Kidney (tissue), 14 donors: ENCODE measurements around the gene ROR2. TPM values are rescaled to one million over a fixed set of nuclear protein-coding genes. Genes with fewer than 3 reads are reported as not detected.

Experiments used
- DNase-seq, 5 donors: peaks; one replicate each; pipeline ENCODE4 v3.0.0-alpha.2; 2013 to 2020
- FAIRE-seq: peaks from 2 replicates; lab custom pipeline; 2012; peaks lifted over from hg19 to GRCh38; lab: Jason Lieb, UNC
- H3K27ac ChIP-seq, 2 donors: one replicate each; pipeline ENCODE4 v1.7.0; 2013; ENCODE audit warnings: low read depth in 2 of 2, low read length in 2 of 2, inconsistent platforms in 1 of 2
- H3K27me3 ChIP-seq: one replicate; pipeline ENCODE4 v1.7.1; 2013; ENCODE audit warnings: low read length, inconsistent platforms; ENCODE audit not compliant: control insufficient read depth, insufficient read depth
- H3K36me3 ChIP-seq, 3 donors: one replicate each; pipeline versions ENCODE4 v1.7.0 to v1.7.1; 2013; ENCODE audit warnings: low read length in 3 of 3, control low read depth in 1 of 3, inconsistent platforms in 1 of 3; ENCODE audit not compliant: insufficient read depth in 3 of 3, control insufficient read depth in 2 of 3
- H3K4me1 ChIP-seq, 3 donors: one replicate each; pipeline versions ENCODE4 v1.7.0 to v1.7.1; 2013; ENCODE audit warnings: low read length in 3 of 3, inconsistent platforms in 1 of 3, low read depth in 1 of 3; ENCODE audit not compliant: control insufficient read depth in 2 of 3, insufficient read depth in 2 of 3
- H3K4me3 ChIP-seq, 3 donors: one replicate each; pipeline versions ENCODE4 v1.7.0 to v1.8.1; 2013; ENCODE audit warnings: low read length in 3 of 3, control low read depth in 1 of 3, inconsistent platforms in 1 of 3
- H3K9ac ChIP-seq, 3 donors: one replicate each; pipeline versions ENCODE4 v1.7.0 to v1.7.1; 2013; ENCODE audit warnings: low read length in 3 of 3, control low read depth in 1 of 3, inconsistent platforms in 1 of 3
- H3K9me3 ChIP-seq, 3 donors: one replicate each; pipeline versions ENCODE4 v1.7.0 to v1.7.1; 2013; ENCODE audit warnings: low read length in 3 of 3, control low read depth in 1 of 3, inconsistent platforms in 1 of 3; ENCODE audit not compliant: control insufficient read depth in 2 of 3, insufficient read depth in 1 of 3
- CTCF ChIP-seq: IDR thresholded peaks from 3 replicates; pipeline ENCODE4 v1.5.1; 2012; ENCODE audit warnings: mild to moderate bottlenecking, moderate library complexity, borderline replicate concordance; ENCODE audit not compliant: insufficient read depth; ENCODE audit errors: extremely low read depth
- intact Hi-C: fragments of 100-400 bp; cut with DNase I; formaldehyde crosslinking; loops from one replicate; pipeline ENCODE4 v1.11.1; 2022
- polyA plus RNA-seq: library from polyadenylated mRNA; stranded (reverse); fragments of 350-450 nt; fragmentation: Illumina TruSeq; extraction: RNeasy Lipid Tissue Mini Kit (QIAGEN cat#74804); gene quantifications from one replicate; pipeline ENCODE4 v1.2.3, GENCODE V29; 2014; ENCODE audit warnings: low read depth, low replicate concordance; ENCODE audit not compliant: insufficient read depth
- total RNA-seq: library from RNA; stranded (reverse); fragmentation: NEBNext Ultra II Directional; extraction: Animal tissue kit (Norgen Biotek cat#: 25700); gene quantifications from one replicate; pipeline ENCODE4 v1.2.1, GENCODE V29; 2021
- donor health status: control.
- donor health status: control.
- donor health status: control.
- donor health status: control.
- donor health status: control.
- donor health status: DM: yes; HTN: yes; CAD: no.
- donor health status: Normal renal cell carcinoma (clear cell type).

Gene ROR2
- total and polyA plus RNA-seq, 2 donors from 2014 or later: 1.5 to 5.7 TPM

- FAIRE-seq (no peak), DNase-seq (no peak)
- Histone ChIP-seq H3K27ac (no peak overlapping the region), H3K36me3 (no peaks in the 10 kb centered on the region), H3K9ac (no peak overlapping the region), H3K4me3 (no peak overlapping the region), H3K4me1 (no peaks in the 10 kb centered on the region), H3K9me3 (no peaks in the 10 kb centered on the region), H3K27me3 (no peaks in the 10 kb centered on the region)
- TF ChIP-seq CTCF: no peak
- intact Hi-C loops: no loop called here
These were observed 302.7 kb downstream of the ROR2 start for GRCh38 chr9:91647371-91647770.

GRCh38 chr9:91646702-91647101, 303.3 kb downstream of the ROR2 start:
- Histone ChIP-seq H3K4me3 (no peak overlapping the region), H3K9ac (no peak overlapping the region), H3K36me3 (no peaks in the 10 kb centered on the region), H3K4me1 (no peaks in the 10 kb centered on the region), H3K27ac (no peak overlapping the region), H3K9me3 (peaks cover 0 to under 1% (median 0%) of the 10 kb centered on the region in 3 donors), H3K27me3 (no peaks in the 10 kb centered on the region)
- DNase-seq (no peak), FAIRE-seq (no peak)
- no peak for TF ChIP-seq CTCF
- intact Hi-C loops: no loop called here

GRCh38 chr9:91644433-91644832, 305.6 kb downstream of the ROR2 start:
- TF ChIP-seq CTCF: no peak
- intact Hi-C loops: no loop called here
- Histone ChIP-seq H3K4me1 (no peaks in the 10 kb centered on the region), H3K36me3 (no peaks in the 10 kb centered on the region), H3K9ac (no peak overlapping the region), H3K9me3 (peaks cover 0 to 6% (median 0%) of the 10 kb centered on the region in 3 donors), H3K4me3 (no peak overlapping the region), H3K27ac (no peak overlapping the region), H3K27me3 (no peaks in the 10 kb centered on the region)
- DNase-seq (no peak), FAIRE-seq (no peak)

- H3K9me3 ChIP-seq: peaks cover 0 to 6% (median 0%) of the 10 kb centered on the region in 3 donors
- no peak overlapping the region for H3K9ac ChIP-seq
- intact Hi-C loops: no loop called here
- no peak for TF ChIP-seq CTCF
- no peak for FAIRE-seq
- no peaks in the 10 kb centered on the region for H3K4me1 ChIP-seq
- H3K27me3 ChIP-seq: no peaks in the 10 kb centered on the region
- no peak overlapping the region for H3K27ac ChIP-seq
- no peak overlapping the region for H3K4me3 ChIP-seq
- no peaks in the 10 kb centered on the region for H3K36me3 ChIP-seq
- DNase-seq: no peak
These were observed 306.4 kb downstream of the ROR2 start for GRCh38 chr9:91643481-91644077.
